Ectodermal cell (in vitro differentiated cells): ENCODE data around the gene MPDU1.
"Not testable (repeated sequence)": the region's sequence is repeated elsewhere in the genome, so short reads cannot be mapped to it uniquely, and the experiment has no call there.

Experiments
- H3K27ac ChIP-seq: 2 replicates; pipeline ENCODE4 v1.7.0; 2013; ENCODE audit warnings: mild to moderate bottlenecking, low read depth, low read length; ENCODE audit not compliant: insufficient read depth, poor library complexity, severe bottlenecking
- H3K27me3 ChIP-seq: 2 replicates; pipeline ENCODE4 v1.7.0; 2013; ENCODE audit warnings: mild to moderate bottlenecking, low read length; ENCODE audit not compliant: insufficient read depth, control insufficient read depth, poor library complexity, severe bottlenecking
- H3K36me3 ChIP-seq: one replicate; pipeline ENCODE4 v1.7.0; 2013; ENCODE audit warnings: low read length; ENCODE audit not compliant: control insufficient read depth, insufficient read depth
- H3K4me1 ChIP-seq: one replicate; pipeline ENCODE4 v1.7.0; 2013; ENCODE audit warnings: low read length; ENCODE audit not compliant: control insufficient read depth, insufficient read depth
- H3K4me3 ChIP-seq: 2 replicates; pipeline ENCODE4 v1.7.0; 2013; ENCODE audit warnings: low read depth, low read length, control low read depth; ENCODE audit not compliant: insufficient read depth
- H3K9me3 ChIP-seq: 2 replicates; pipeline ENCODE4 v1.7.0; 2013; ENCODE audit warnings: mild to moderate bottlenecking, low read length, moderate library complexity; ENCODE audit not compliant: control insufficient read depth
- WGBS, 2 experiments: methylation state at CpG; one replicate each; pipeline ENCODE4 v1.1.7; 2013; ENCODE audit warnings: missing lambda C conversion rate in 2 of 2; 5-methylcytosine and 5-hydroxymethylcytosine counted together

The MPDU1 gene

GRCh38 chr17:7615265-7615747 lies 31.7 kb downstream of the MPDU1 start:
- Histone ChIP-seq H3K27me3 (no peaks in the 10 kb centered on the region), H3K9me3 (no peaks in the 10 kb centered on the region), H3K36me3 (no peaks in the 10 kb centered on the region), H3K4me3 (peak overlapping the region; percentile 27), H3K27ac (peak overlapping the region; percentile 58), H3K4me1 (peaks cover 6% of the 10 kb centered on the region)
- 19 to 21% methylated on average over 27 of the region's 28 CpGs for WGBS, 2 experiments

- no peaks in the 10 kb centered on the region for H3K36me3 ChIP-seq
- H3K9me3 ChIP-seq, result no peaks in the 10 kb centered on the region
- H3K4me1 ChIP-seq, result peaks cover under 1% of the 10 kb centered on the region
- H3K27ac ChIP-seq, result no peak overlapping the region
- H3K4me3 ChIP-seq, result no peak overlapping the region
- 92% methylated on average over 5 of the region's 5 CpGs for WGBS, 2 experiments
- no peaks in the 10 kb centered on the region for H3K27me3 ChIP-seq
These were observed 35.0 kb downstream of the MPDU1 start for GRCh38 chr17:7618608-7619007.

- Histone ChIP-seq H3K27ac (no peak overlapping the region), H3K9me3 (no peaks in the 10 kb centered on the region), H3K4me3 (no peak overlapping the region), H3K27me3 (no peaks in the 10 kb centered on the region), H3K4me1 (no peaks in the 10 kb centered on the region), H3K36me3 (no peaks in the 10 kb centered on the region)
- 94% methylated on average over 8 of the region's 8 CpGs for WGBS, 2 experiments
These were observed 37.2 kb downstream of the MPDU1 start for GRCh38 chr17:7620835-7621234.

GRCh38 chr17:7623661-7624060 lies 40.0 kb downstream of the MPDU1 start:
- H3K4me3 ChIP-seq, result no peak overlapping the region
- no peaks in the 10 kb centered on the region for H3K36me3 ChIP-seq
- H3K4me1 ChIP-seq, result peaks cover 7% of the 10 kb centered on the region
- H3K9me3 ChIP-seq, result no peaks in the 10 kb centered on the region
- H3K27me3 ChIP-seq, result no peaks in the 10 kb centered on the region
- WGBS, 2 experiments, result 89 to 90% methylated on average over 5 of the region's 5 CpGs
- H3K27ac ChIP-seq, result no peak overlapping the region

GRCh38 chr17:7625749-7626148 lies 42.1 kb downstream of the MPDU1 start:
- not testable (repeated sequence) for H3K9me3 ChIP-seq, H3K4me1 ChIP-seq, H3K4me3 ChIP-seq, H3K27ac ChIP-seq, H3K36me3 ChIP-seq, H3K27me3 ChIP-seq
- 96% methylated on average over 16 of the region's 16 CpGs for WGBS, 2 experiments

- Histone ChIP-seq H3K4me3 (peak overlapping the region; percentile 90), H3K36me3 (no peaks in the 10 kb centered on the region), H3K9me3 (no peaks in the 10 kb centered on the region), H3K4me1 (peaks cover 7% of the 10 kb centered on the region), H3K27me3 (no peaks in the 10 kb centered on the region), H3K27ac (no peak overlapping the region)
- WGBS, 2 experiments, result 91 to 93% methylated on average over 7 of the region's 7 CpGs
These were observed 42.7 kb downstream of the MPDU1 start for GRCh38 chr17:7626307-7626706.

- peaks cover 7% of the 10 kb centered on the region for H3K4me1 ChIP-seq
- WGBS, 2 experiments, result 21 to 26% methylated on average over 6 of the region's 6 CpGs
- no peaks in the 10 kb centered on the region for H3K9me3 ChIP-seq
- peak overlapping the region; percentile 90 for H3K4me3 ChIP-seq
- H3K27ac ChIP-seq, result peak overlapping the region; percentile 94
- no peaks in the 10 kb centered on the region for H3K36me3 ChIP-seq
- no peaks in the 10 kb centered on the region for H3K27me3 ChIP-seq
These were observed 43.3 kb downstream of the MPDU1 start for GRCh38 chr17:7626956-7627249.

- no peaks in the 10 kb centered on the region for H3K9me3 ChIP-seq
- peak within 1 kb of the TSS; percentile 90 for H3K4me3 ChIP-seq
- 0 to 1% methylated on average over 54 of the region's 54 CpGs for WGBS, 2 experiments
- no peaks in the 10 kb centered on the region for H3K36me3 ChIP-seq
- H3K4me1 ChIP-seq, result peaks cover 7% of the 10 kb centered on the region
- H3K27me3 ChIP-seq, result no peaks in the 10 kb centered on the region
- H3K27ac ChIP-seq, result peak within 1 kb of the TSS; percentile 94
These were observed 43.8 kb downstream of the MPDU1 start, which contains the start of gene SAT2 for GRCh38 chr17:7627250-7628121. SAT2 (minus strand) TSS chr17:7627821; CDS start chr17:7627635, 186 bp downstream.

GRCh38 chr17:7629939-7630571 lies 46.4 kb downstream of the MPDU1 start, which contains the start of gene SHBG:
SHBG (plus strand) TSS chr17:7630135; CDS start chr17:7630173, 38 bp downstream.
- no peaks in the 10 kb centered on the region for H3K36me3 ChIP-seq
- no peak within 1 kb of the TSS for H3K4me3 ChIP-seq
- 86% methylated on average over 13 of the region's 13 CpGs for WGBS, 2 experiments
- no peak within 1 kb of the TSS for H3K27ac ChIP-seq
- peaks cover 7% of the 10 kb centered on the region for H3K4me1 ChIP-seq
- no peaks in the 10 kb centered on the region for H3K9me3 ChIP-seq
- no peaks in the 10 kb centered on the region for H3K27me3 ChIP-seq
